HepG2 (cell line): ENCODE results near the gene CTSW. TPM values are rescaled to one million over a fixed set of nuclear protein-coding genes. Genes with fewer than 3 reads are reported as not detected.
A peak's percentile ranks its signal among the peaks of the same experiment; 100 is the strongest.

Experiments
- BCL6 ChIP-seq: IDR thresholded peaks from 2 replicates; pipeline ENCODE4 v1.6.1; 2016; ENCODE audit warnings: missing genetic modification reagents, missing compliant biosample characterization
- CBX2 ChIP-seq, 2 experiments: fragments of 200-600 bp in 1 of 2; sonication (generic); formaldehyde crosslinking in 1 of 2; IDR thresholded peaks; 2 replicates each; pipeline versions ENCODE4 v1.7.0 to v1.8.1; 2018 to 2022; ENCODE audit warnings: low read depth in 2 of 2, low read length in 1 of 2, mild to moderate bottlenecking in 1 of 2, missing genetic modification reagents in 1 of 2
- FOXP1 ChIP-seq, 2 experiments: fragments of 450-650 bp in 1 of 2; IDR thresholded peaks; 2 replicates each; pipeline ENCODE4 v1.6.1; 2017 to 2018; ENCODE audit warnings: antibody characterized with exemption in 1 of 2
- HNF4A ChIP-seq: sonication (generic); formaldehyde crosslinking; IDR thresholded peaks from 2 replicates; pipeline ENCODE4 v1.4.0; 2020; ENCODE audit warnings: missing genetic modification reagents
- HNRNPLL ChIP-seq: fragments of 200-400 bp; formaldehyde crosslinking; IDR thresholded peaks from 2 replicates; pipeline ENCODE4 v1.6.1; 2017; ENCODE audit warnings: mild to moderate bottlenecking, low read depth, low read length; ENCODE audit not compliant: poor library complexity, severe bottlenecking
- KMT2A ChIP-seq: sonication (generic); formaldehyde crosslinking; IDR thresholded peaks from 2 replicates; pipeline ENCODE4 v1.4.0; 2020; ENCODE audit warnings: missing genetic modification reagents
- MED13 ChIP-seq: sonication (generic); formaldehyde crosslinking; IDR thresholded peaks from 2 replicates; pipeline ENCODE4 v1.5.0; 2020; ENCODE audit warnings: missing genetic modification reagents
- MTF1 ChIP-seq: sonication (generic); formaldehyde crosslinking; IDR thresholded peaks from 2 replicates; pipeline ENCODE4 v1.5.0; 2020; ENCODE audit warnings: missing genetic modification reagents
- MYC ChIP-seq: sonication (generic); formaldehyde crosslinking; IDR thresholded peaks from 2 replicates; pipeline ENCODE4 v1.9.0; 2021; ENCODE audit warnings: missing genetic modification reagents, borderline replicate concordance
- NFE2L1 ChIP-seq: sonication (generic); formaldehyde crosslinking; IDR thresholded peaks from 2 replicates; pipeline ENCODE4 v1.4.0; 2020; ENCODE audit warnings: missing genetic modification reagents, mild to moderate bottlenecking, borderline replicate concordance
- PCBP2 ChIP-seq: fragments of 200-400 bp; formaldehyde crosslinking; optimal IDR thresholded peaks from 2 replicates; pipeline ENCODE3; 2018; ENCODE audit warnings: low read length, low read depth; ENCODE audit not compliant: poor library complexity, severe bottlenecking
- SMARCE1 ChIP-seq: fragments of 450-650 bp; IDR thresholded peaks from 2 replicates; pipeline ENCODE4 v1.6.1; 2017; ENCODE audit warnings: borderline replicate concordance
- SRSF9 ChIP-seq: fragments of 200-400 bp; formaldehyde crosslinking; IDR thresholded peaks from 2 replicates; pipeline ENCODE4 v1.6.1; 2018; ENCODE audit warnings: borderline replicate concordance, mild to moderate bottlenecking, low read depth, low read length; ENCODE audit not compliant: insufficient read depth, poor library complexity, severe bottlenecking
- SYNCRIP ChIP-seq: fragments of 200-400 bp; formaldehyde crosslinking; IDR thresholded peaks from 2 replicates; pipeline ENCODE4 v1.6.1; 2018; ENCODE audit warnings: mild to moderate bottlenecking, low read depth, low read length; ENCODE audit not compliant: insufficient read depth
- ZMYM2 ChIP-seq: sonication (generic); formaldehyde crosslinking; IDR thresholded peaks from 2 replicates; pipeline ENCODE4 v1.8.0; 2022; ENCODE audit warnings: mild to moderate bottlenecking, missing genetic modification reagents
- ZNF235 ChIP-seq: sonication (generic); formaldehyde crosslinking; IDR thresholded peaks from 2 replicates; pipeline ENCODE4 v1.8.1; 2023; ENCODE audit warnings: mild to moderate bottlenecking, missing genetic modification reagents, borderline replicate concordance
- ZNF547 ChIP-seq: sonication (generic); formaldehyde crosslinking; IDR thresholded peaks from 2 replicates; pipeline ENCODE4 v1.5.1; 2020; ENCODE audit warnings: mild to moderate bottlenecking, missing genetic modification reagents
- ZNF747 ChIP-seq: sonication (generic); formaldehyde crosslinking; IDR thresholded peaks from 2 replicates; pipeline ENCODE4 v1.8.1; 2023; ENCODE audit warnings: missing genetic modification reagents, mild to moderate bottlenecking, borderline replicate concordance
- ZNF83 ChIP-seq: sonication (generic); formaldehyde crosslinking; IDR thresholded peaks from 2 replicates; pipeline ENCODE4 v1.4.0; 2020; ENCODE audit warnings: missing genetic modification reagents, mild to moderate bottlenecking, borderline replicate concordance
- polyA plus RNA-seq, 8 experiments: library from polyadenylated mRNA; depleted of rRNA in 3 of 8; stranded (reverse) in 7 of 8; unstranded in 1 of 8; fragments of >200 nt; fragmentation: Illumina TruSeq in 4 of 8; extraction: Trizol in 4 of 8; gene quantifications; 2 replicates each; pipeline versions ENCODE4 v1.2.1 to v1.2.3, GENCODE V29; 2011 to 2016; ENCODE audit warnings: low read depth in 4 of 8, missing spikeins in 1 of 8, mixed read lengths in 1 of 8; ENCODE audit not compliant: insufficient read depth in 1 of 8
- total RNA-seq, 5 experiments: library from RNA; depleted of rRNA; stranded (reverse); fragments of >200 nt; fragmentation: Illumina TruSeq; extraction: Trizol; gene quantifications; 2 replicates each; pipeline ENCODE4 v1.2.3, GENCODE V29; 2016; ENCODE audit warnings: low read depth in 1 of 5
- TF ChIP-seq, protein P1 (sequence below): sonication (generic); formaldehyde crosslinking; IDR thresholded peaks from 2 replicates; pipeline ENCODE4 v1.4.0; 2020; ENCODE audit warnings: missing genetic modification reagents
- TF ChIP-seq, protein P2 (sequence below): IDR thresholded peaks from 2 replicates; pipeline ENCODE4 v1.6.1; 2016; ENCODE audit warnings: mild to moderate bottlenecking
- TF ChIP-seq, protein P3 (sequence below): sonication (generic); formaldehyde crosslinking; IDR thresholded peaks from 2 replicates; pipeline ENCODE4 v1.5.0; 2020; ENCODE audit warnings: mild to moderate bottlenecking, missing genetic modification reagents
- TF ChIP-seq, protein P4 (sequence below): sonication (generic); formaldehyde crosslinking; IDR thresholded peaks from 2 replicates; pipeline ENCODE4 v1.5.1; 2020; ENCODE audit warnings: missing genetic modification reagents, mild to moderate bottlenecking, borderline replicate concordance
- TF ChIP-seq, protein P5 (sequence below): sonication (generic); formaldehyde crosslinking; IDR thresholded peaks from 2 replicates; pipeline ENCODE4 v1.9.0; 2021; ENCODE audit warnings: missing genetic modification reagents, borderline replicate concordance

The CTSW gene
- total and polyA plus RNA-seq, 2 of the 13 experiments (the other 11 are each of a cell fraction or from before 2014, with no cell fraction given) = 0.09 TPM; not detected in 1

DNA sequence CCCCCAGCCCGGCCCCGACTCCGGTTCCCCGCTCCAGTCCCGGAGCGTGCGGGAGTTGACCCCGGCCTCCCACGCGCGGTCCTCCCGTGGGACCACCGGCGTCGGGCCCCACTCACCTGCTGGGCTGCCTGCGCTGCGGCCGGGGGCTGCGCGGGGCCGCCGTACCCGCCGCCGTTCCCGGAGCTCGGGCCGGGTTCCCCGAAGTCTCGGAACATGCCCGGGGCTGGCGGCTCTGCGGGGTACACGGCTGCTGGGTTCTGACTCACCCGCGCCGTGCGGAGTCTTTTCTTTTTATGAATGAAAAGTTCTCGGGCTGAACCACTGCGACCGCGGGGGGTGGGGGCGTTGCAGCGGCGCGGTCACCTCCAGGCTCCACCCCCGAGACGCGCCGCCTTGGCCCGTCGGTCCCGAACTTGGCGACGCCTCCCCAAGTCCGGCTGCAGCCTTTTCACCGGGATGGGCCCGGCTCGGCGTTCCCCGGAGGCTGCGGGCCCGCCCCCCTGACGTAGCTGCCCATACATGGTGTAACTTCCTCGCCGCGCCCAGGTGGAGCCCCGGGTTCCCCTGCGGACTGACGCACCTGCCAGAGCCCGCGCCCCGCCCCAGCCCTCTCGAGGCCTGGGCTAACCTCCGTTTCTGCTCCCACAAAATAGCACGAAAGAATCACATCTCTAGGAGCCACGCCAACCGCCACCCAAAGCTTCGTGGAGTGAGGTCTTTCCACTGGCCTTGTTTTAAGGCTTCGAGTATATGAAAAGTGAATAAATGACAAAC is 20.7 kb downstream of the CTSW start, which contains the start of gene FOSL1 (continued):
- TF ChIP-seq NFE2L1 (CRISPR knock-in tag) = no peak
- TF ChIP-seq HNRNPLL = peak; percentile 56
- no peak for TF ChIP-seq HNF4A (CRISPR knock-in tag)
- TF ChIP-seq, protein P1, sequence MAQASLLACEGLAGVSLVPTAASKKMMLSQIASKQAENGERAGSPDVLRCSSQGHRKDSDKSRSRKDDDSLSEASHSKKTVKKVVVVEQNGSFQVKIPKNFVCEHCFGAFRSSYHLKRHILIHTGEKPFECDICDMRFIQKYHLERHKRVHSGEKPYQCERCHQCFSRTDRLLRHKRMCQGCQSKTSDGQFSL = no peak
- peak; percentile 32; the same call in 1 of the 2 replicates for TF ChIP-seq ZNF747
- TF ChIP-seq SMARCE1 = no peak
- TF ChIP-seq ZMYM2 (CRISPR knock-in tag) = 0 out of 2 replicates have a peak, but pooled peaks have one; percentile 18
- no peak for TF ChIP-seq SYNCRIP
- TF ChIP-seq SRSF9 = no peak
- TF ChIP-seq, protein P2, sequence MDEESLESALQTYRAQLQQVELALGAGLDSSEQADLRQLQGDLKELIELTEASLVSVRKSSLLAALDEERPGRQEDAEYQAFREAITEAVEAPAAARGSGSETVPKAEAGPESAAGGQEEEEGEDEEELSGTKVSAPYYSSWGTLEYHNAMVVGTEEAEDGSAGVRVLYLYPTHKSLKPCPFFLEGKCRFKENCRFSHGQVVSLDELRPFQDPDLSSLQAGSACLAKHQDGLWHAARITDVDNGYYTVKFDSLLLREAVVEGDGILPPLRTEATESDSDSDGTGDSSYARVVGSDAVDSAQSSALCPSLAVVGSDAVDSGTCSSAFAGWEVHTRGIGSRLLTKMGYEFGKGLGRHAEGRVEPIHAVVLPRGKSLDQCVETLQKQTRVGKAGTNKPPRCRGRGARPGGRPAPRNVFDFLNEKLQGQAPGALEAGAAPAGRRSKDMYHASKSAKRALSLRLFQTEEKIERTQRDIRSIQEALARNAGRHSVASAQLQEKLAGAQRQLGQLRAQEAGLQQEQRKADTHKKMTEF (CRISPR knock-in tag) = peak; percentile 50; the same call in 1 of the 2 replicates
- no peak for TF ChIP-seq MTF1
- TF ChIP-seq MED13 (CRISPR knock-in tag) = peak; percentile 57; the same call in 1 of the 2 replicates
- no peak; the same call in 1 of the 2 replicates for TF ChIP-seq MYC (CRISPR knock-in tag)
- peak; percentile 55; the same call in 1 of the 2 replicates for TF ChIP-seq BCL6 (CRISPR knock-in tag)
- TF ChIP-seq ZNF83 (CRISPR knock-in tag) = no peak
- TF ChIP-seq PCBP2 = no peak
- no peak for TF ChIP-seq FOXP1 (IDR thresholded peaks at IDR 0.05)
- TF ChIP-seq FOXP1 (CRISPR knock-in tag; IDR thresholded peaks at IDR 0.05) = no peak
- TF ChIP-seq, protein P3, sequence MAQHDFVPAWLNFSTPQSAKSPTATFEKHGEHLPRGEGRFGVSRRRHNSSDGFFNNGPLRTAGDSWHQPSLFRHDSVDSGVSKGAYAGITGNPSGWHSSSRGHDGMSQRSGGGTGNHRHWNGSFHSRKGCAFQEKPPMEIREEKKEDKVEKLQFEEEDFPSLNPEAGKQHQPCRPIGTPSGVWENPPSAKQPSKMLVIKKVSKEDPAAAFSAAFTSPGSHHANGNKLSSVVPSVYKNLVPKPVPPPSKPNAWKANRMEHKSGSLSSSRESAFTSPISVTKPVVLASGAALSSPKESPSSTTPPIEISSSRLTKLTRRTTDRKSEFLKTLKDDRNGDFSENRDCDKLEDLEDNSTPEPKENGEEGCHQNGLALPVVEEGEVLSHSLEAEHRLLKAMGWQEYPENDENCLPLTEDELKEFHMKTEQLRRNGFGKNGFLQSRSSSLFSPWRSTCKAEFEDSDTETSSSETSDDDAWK (CRISPR knock-in tag) = no peak
- no peak for TF ChIP-seq ZNF235 (CRISPR knock-in tag)
- no peak for TF ChIP-seq CBX2 (IDR thresholded peaks at IDR 0.05; ENCODE audit: low read depth, low read length)
- TF ChIP-seq CBX2 (CRISPR knock-in tag; IDR thresholded peaks at IDR 0.05; ENCODE audit: low read depth) = no peak
- no peak; the same call in 1 of the 2 replicates for TF ChIP-seq ZNF547 (CRISPR knock-in tag)
- TF ChIP-seq, protein P4, sequence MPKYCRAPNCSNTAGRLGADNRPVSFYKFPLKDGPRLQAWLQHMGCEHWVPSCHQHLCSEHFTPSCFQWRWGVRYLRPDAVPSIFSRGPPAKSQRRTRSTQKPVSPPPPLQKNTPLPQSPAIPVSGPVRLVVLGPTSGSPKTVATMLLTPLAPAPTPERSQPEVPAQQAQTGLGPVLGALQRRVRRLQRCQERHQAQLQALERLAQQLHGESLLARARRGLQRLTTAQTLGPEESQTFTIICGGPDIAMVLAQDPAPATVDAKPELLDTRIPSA = no peak
- TF ChIP-seq, protein P5, sequence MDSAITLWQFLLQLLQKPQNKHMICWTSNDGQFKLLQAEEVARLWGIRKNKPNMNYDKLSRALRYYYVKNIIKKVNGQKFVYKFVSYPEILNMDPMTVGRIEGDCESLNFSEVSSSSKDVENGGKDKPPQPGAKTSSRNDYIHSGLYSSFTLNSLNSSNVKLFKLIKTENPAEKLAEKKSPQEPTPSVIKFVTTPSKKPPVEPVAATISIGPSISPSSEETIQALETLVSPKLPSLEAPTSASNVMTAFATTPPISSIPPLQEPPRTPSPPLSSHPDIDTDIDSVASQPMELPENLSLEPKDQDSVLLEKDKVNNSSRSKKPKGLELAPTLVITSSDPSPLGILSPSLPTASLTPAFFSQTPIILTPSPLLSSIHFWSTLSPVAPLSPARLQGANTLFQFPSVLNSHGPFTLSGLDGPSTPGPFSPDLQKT (CRISPR knock-in tag) = no peak
- peak; percentile 37; the same call in 1 of the 2 replicates for TF ChIP-seq KMT2A (CRISPR knock-in tag)
